Spleen (tissue), 11 donors: ENCODE results near the gene GRB10. TPM values are rescaled to one million over a fixed set of nuclear protein-coding genes. Genes with fewer than 3 reads are reported as not detected.

Experiments used
- DNase-seq: peaks from one replicate; pipeline ENCODE4 v3.0.0-alpha.2; 2020
- H3K27ac ChIP-seq, 8 donors: fragments of 200-600 bp; sonication (generic) in 7 of 8; 1 replicate in 4 of 8; 2 replicates in 4 of 8; pipeline versions ENCODE4 v1.5.0 to v1.8.0; 2016 to 2021; ENCODE audit warnings: inconsistent platforms in 4 of 8, mild to moderate bottlenecking in 4 of 8, moderate library complexity in 1 of 8
- H3K27me3 ChIP-seq, 7 donors: fragments of 200-600 bp; sonication (generic) in 6 of 7; replicated peaks in 1 of 7; 1 replicate in 4 of 7; 2 replicates in 3 of 7; pipeline versions ENCODE4 v1.5.0 to v1.8.0; 2016 to 2021; ENCODE audit warnings: inconsistent platforms in 3 of 7, mild to moderate bottlenecking in 1 of 7
- H3K36me3 ChIP-seq, 6 donors: fragments of 200-600 bp; sonication (generic) in 5 of 6; 1 replicate in 4 of 6; 2 replicates in 2 of 6; pipeline versions ENCODE4 v1.5.0 to v1.8.0; 2016 to 2021; ENCODE audit warnings: inconsistent platforms in 2 of 6
- H3K4me1 ChIP-seq, 6 donors: fragments of 200-600 bp; sonication (generic) in 5 of 6; 1 replicate in 3 of 6; 2 replicates in 3 of 6; pipeline versions ENCODE4 v1.5.0 to v1.8.0; 2016 to 2021; ENCODE audit warnings: inconsistent platforms in 3 of 6
- H3K4me3 ChIP-seq, 8 donors: fragments of 200-600 bp; sonication (generic) in 7 of 8; 1 replicate in 4 of 8; 2 replicates in 4 of 8; pipeline versions ENCODE4 v1.5.0 to v1.8.0; 2016 to 2021; ENCODE audit warnings: inconsistent platforms in 4 of 8, mild to moderate bottlenecking in 4 of 8, moderate library complexity in 2 of 8
- H3K9me3 ChIP-seq, 8 donors: fragments of 200-600 bp; sonication (generic) in 7 of 8; 1 replicate in 4 of 8; 2 replicates in 4 of 8; pipeline versions ENCODE4 v1.5.0 to v1.8.0; 2016 to 2021; ENCODE audit warnings: inconsistent platforms in 4 of 8
- CTCF ChIP-seq, 11 experiments: fragments of 200-600 bp in 7 of 11; fragments of 450-650 bp in 4 of 11; sonication (generic) in 4 of 11; IDR thresholded peaks in 8 of 11; conservative IDR thresholded peaks in 3 of 11; 1 replicate in 7 of 11; 2 replicates in 4 of 11; pipeline versions ENCODE4 v1.4.0 to v1.8.0; 2016 to 2021; ENCODE audit warnings: antibody characterized with exemption in 11 of 11, inconsistent platforms in 4 of 11, mild to moderate bottlenecking in 1 of 11
- POLR2A ChIP-seq, 3 donors: fragments of 450-650 bp; IDR thresholded peaks; one replicate each; pipeline ENCODE4 v1.5.1; 2017; ENCODE audit warnings: antibody characterized with exemption in 3 of 3, mild to moderate bottlenecking in 1 of 3
- POLR2AphosphoS5 ChIP-seq, 3 donors: sonication (generic); formaldehyde crosslinking; IDR thresholded peaks; one replicate each; pipeline ENCODE4 v1.5.1; 2017; ENCODE audit warnings: antibody characterized with exemption in 3 of 3
- WGBS, 5 donors: extraction: QIAGEN DNeasy Blood & Tissue Kit in 3 of 5; methylation state at CpG; one replicate each; pipeline versions ENCODE4 v1.1.5 to v1.1.7; 2013 to 2018; 5-methylcytosine and 5-hydroxymethylcytosine counted together
- intact Hi-C: fragments of 100-400 bp; cut with DNase I; formaldehyde crosslinking; loops from one replicate; pipeline ENCODE4 v1.15.0; 2023; ENCODE audit warnings: low total_unique reads
- polyA plus RNA-seq, 3 donors: library from polyadenylated mRNA; stranded (reverse); fragments of 200-250 nt; gene quantifications; one replicate each; pipeline ENCODE4 v1.2.1, GENCODE V29; 2013
- total RNA-seq, 7 donors: library from RNA; depleted of rRNA in 3 of 7; stranded (reverse); fragments of >200 nt in 3 of 7; fragmentation: NEBNext Ultra II Directional in 4 of 7; extraction: Animal tissue kit (Norgen Biotek cat#: 25700) in 4 of 7; gene quantifications; one replicate each; pipeline versions ENCODE4 v1.1.0 to v1.2.1, GENCODE V29; 2016 to 2021
- donor health status: healthy with polysubstance abuse.
- donor health status: DM: no; HTN: no; CAD: no; lungs with moderate emphysema.
- donor health status: DM: no; HTN: no; CAD: no.
- donor health status: Bipolar disorder and iron deficiency.
- donor health status: healthy.
- donor health status: DM: no; HTN: no; CAD: no.
- donor health status: DM: yes; HTN: yes; CAD: no.

Gene GRB10
- total and polyA plus RNA-seq, 10 donors: 11.3 to 159 (median 115) TPM

GRCh38 chr7:50637725-50638643 is 144.7 kb downstream of the GRB10 start:
- DNase-seq: no peak
- intact Hi-C loops: no loop called here

DNA sequence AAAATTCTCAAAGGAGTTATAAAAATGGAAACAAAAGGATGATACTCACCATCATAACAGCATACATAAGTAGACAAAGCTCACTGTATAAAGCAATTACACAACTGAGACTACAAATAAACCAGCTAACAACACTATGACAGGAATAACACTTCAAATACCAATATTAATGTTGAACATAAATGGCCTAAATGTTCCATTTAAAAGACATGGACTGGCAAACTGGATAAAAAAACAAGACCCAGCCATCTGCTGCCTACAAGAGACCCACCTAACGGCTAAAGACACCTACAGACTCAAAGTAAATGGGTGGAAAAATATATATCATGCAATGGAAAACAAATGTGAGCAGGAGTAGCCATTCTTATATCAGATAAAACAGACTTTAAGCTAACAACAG is 148.3 kb downstream of the GRB10 start:
- Histone ChIP-seq H3K36me3 (peaks cover 0 to 8% (median 0%) of the 10 kb centered on the region in 6 donors), H3K9me3 (peaks cover 0 to 9% (median 5%) of the 10 kb centered on the region in 8 donors), H3K4me1 (peaks cover 0 to 30% (median 12%) of the 10 kb centered on the region in 6 donors), H3K27me3 (peaks cover 0 to 5% (median 0%) of the 10 kb centered on the region in 7 donors), H3K27ac (no peak overlapping the region), H3K4me3 (no peak overlapping the region)
- TF ChIP-seq POLR2AphosphoS5 (IDR thresholded peaks at IDR 0.05) (no peak), POLR2A (IDR thresholded peaks at IDR 0.05) (no peak), CTCF (IDR thresholded peaks at IDR 0.05 in 8 of 11, conservative IDR thresholded peaks at IDR 0.05 in 3 of 11) (no peak)
- DNase-seq: no peak
- WGBS, 5 donors: 83 to 90% (median 87%) methylated on average over 1 of the region's 1 CpG
- intact Hi-C loops: no loop called here

More at GRCh38 chr7:50637725-50638643, 144.7 kb downstream of the GRB10 start:
- H3K27ac ChIP-seq: no peak overlapping the region
- peaks cover 0 to 5% (median 0%) of the 10 kb centered on the region in 7 donors for H3K27me3 ChIP-seq
- peaks cover 0 to 9% (median 5%) of the 10 kb centered on the region in 8 donors for H3K9me3 ChIP-seq
- peaks cover 0 to 19% (median 9%) of the 10 kb centered on the region in 6 donors for H3K4me1 ChIP-seq
- H3K4me3 ChIP-seq: no peak overlapping the region
- TF ChIP-seq CTCF (IDR thresholded peaks at IDR 0.05 in 8 of 11, conservative IDR thresholded peaks at IDR 0.05 in 3 of 11): no peak
- 60 to 87% (median 71%) methylated on average over 3 of the region's 3 CpGs for WGBS, 5 donors
- H3K36me3 ChIP-seq: peaks cover 0 to 4% (median 0%) of the 10 kb centered on the region in 6 donors

GRCh38 chr7:50633414-50633710 is 149.3 kb downstream of the GRB10 start:
- TF ChIP-seq POLR2AphosphoS5 (IDR thresholded peaks at IDR 0.05): no peak
- no peak for TF ChIP-seq POLR2A (IDR thresholded peaks at IDR 0.05)
- no peak for TF ChIP-seq CTCF (IDR thresholded peaks at IDR 0.05 in 8 of 11, conservative IDR thresholded peaks at IDR 0.05 in 3 of 11)
- intact Hi-C loops: no loop called here

More at GRCh38 chr7:50633414-50633710, 149.3 kb downstream of the GRB10 start:
- Histone ChIP-seq H3K36me3 (peaks cover 0 to 8% (median 0%) of the 10 kb centered on the region in 6 donors), H3K4me3 (no peak overlapping the region), H3K4me1 (peaks cover 0 to 30% (median 13%) of the 10 kb centered on the region in 6 donors), H3K27me3 (peaks cover 0 to 5% (median 0%) of the 10 kb centered on the region in 7 donors), H3K9me3 (peaks cover 0 to 9% (median 5%) of the 10 kb centered on the region in 8 donors), H3K27ac (no peak overlapping the region)
- 59 to 90% (median 89%) methylated on average over 1 of the region's 1 CpG for WGBS, 5 donors
- no peak for DNase-seq
